ENCODE results near the gene MYLK4.
"Not testable (repeated sequence)": the region's sequence is repeated elsewhere in the genome, so short reads cannot be mapped to it uniquely, and the experiment has no call there.

MYLK4 gene

GRCh38 chr6:2767657-2768524, 17.2 kb upstream of the MYLK4 start:
- Mint-ChIP-seq H3K4me1 (peaks cover 56% of the 10 kb centered on the region), H3K9me3 (no peaks in the 10 kb centered on the region), H3K27ac (peak overlapping the region; percentile 3), H3K27me3 (no peaks in the 10 kb centered on the region), H3K4me3 (peak overlapping the region; percentile 85), H3K36me3 (ENCODE audit: low read depth) (peaks cover 43% of the 10 kb centered on the region)
- ATAC-seq (no peak), DNase-seq (peak; percentile 16)

- DNase-seq (no peak), ATAC-seq (no peak)
- peak overlapping the region; percentile 76 for H3K27ac Mint-ChIP-seq
- H3K4me3 Mint-ChIP-seq = peak overlapping the region; percentile 85
- no peaks in the 10 kb centered on the region for H3K9me3 Mint-ChIP-seq
- peaks cover 59% of the 10 kb centered on the region for H3K4me1 Mint-ChIP-seq
- H3K36me3 Mint-ChIP-seq (ENCODE audit: low read depth) = peaks cover 41% of the 10 kb centered on the region
- no peaks in the 10 kb centered on the region for H3K27me3 Mint-ChIP-seq
Observed at GRCh38 chr6:2766767-2767656, 16.3 kb upstream of the MYLK4 start.

- peaks cover 56% of the 10 kb centered on the region for H3K4me1 Mint-ChIP-seq
- peaks cover 35% of the 10 kb centered on the region for H3K36me3 Mint-ChIP-seq (ENCODE audit: low read depth)
- H3K27me3 Mint-ChIP-seq = no peaks in the 10 kb centered on the region
- H3K4me3 Mint-ChIP-seq = peak overlapping the region; percentile 85
- no peaks in the 10 kb centered on the region for H3K9me3 Mint-ChIP-seq
- DNase-seq (peak; percentile 56), ATAC-seq (no peak)
- H3K27ac Mint-ChIP-seq = peak overlapping the region; percentile 76
Observed at GRCh38 chr6:2765896-2766766, 15.4 kb upstream of the MYLK4 start.

- Mint-ChIP-seq H3K27ac (peak within 1 kb of the TSS; percentile 98), H3K4me3 (peak within 1 kb of the TSS; percentile 85), H3K27me3 (no peaks in the 10 kb centered on the region), H3K4me1 (peaks cover 56% of the 10 kb centered on the region), H3K9me3 (no peaks in the 10 kb centered on the region), H3K36me3 (ENCODE audit: low read depth) (peaks cover 27% of the 10 kb centered on the region)
- DNase-seq (peak; percentile 94), ATAC-seq (peak; percentile 94)
Observed at GRCh38 chr6:2765166-2765895, 14.6 kb upstream of the MYLK4 start, which contains the start of gene WRNIP1. Gene WRNIP1, plus strand, starts transcription at chr6:2765393. Its CDS starts 230 bp downstream, at chr6:2765623.

- ATAC-seq = peak; percentile 72
- peak overlapping the region; percentile 85 for H3K4me3 Mint-ChIP-seq
- peaks cover 22% of the 10 kb centered on the region for H3K36me3 Mint-ChIP-seq (ENCODE audit: low read depth)
- H3K27ac Mint-ChIP-seq = peak overlapping the region; percentile 98
- no peaks in the 10 kb centered on the region for H3K9me3 Mint-ChIP-seq
- peaks cover 50% of the 10 kb centered on the region for H3K4me1 Mint-ChIP-seq
- peak; percentile 55 for DNase-seq
- no peaks in the 10 kb centered on the region for H3K27me3 Mint-ChIP-seq
Observed at GRCh38 chr6:2764610-2765165, 14.0 kb upstream of the MYLK4 start.

GRCh38 chr6:2763876-2764540, 13.3 kb upstream of the MYLK4 start:
- H3K4me1 Mint-ChIP-seq = peaks cover 45% of the 10 kb centered on the region
- peak overlapping the region; percentile 85 for H3K4me3 Mint-ChIP-seq
- H3K27ac Mint-ChIP-seq = peak overlapping the region; percentile 98
- no peak for DNase-seq
- no peaks in the 10 kb centered on the region for H3K27me3 Mint-ChIP-seq
- H3K9me3 Mint-ChIP-seq = no peaks in the 10 kb centered on the region
- ATAC-seq = no peak
- peaks cover 19% of the 10 kb centered on the region for H3K36me3 Mint-ChIP-seq (ENCODE audit: low read depth)

- DNase-seq = no peak
- H3K27me3 Mint-ChIP-seq = no peaks in the 10 kb centered on the region
- H3K4me3 Mint-ChIP-seq = no peak overlapping the region
- no peaks in the 10 kb centered on the region for H3K9me3 Mint-ChIP-seq
- H3K36me3 Mint-ChIP-seq (ENCODE audit: low read depth) = peaks cover 14% of the 10 kb centered on the region
- no peak for ATAC-seq
- no peak overlapping the region for H3K27ac Mint-ChIP-seq
- H3K4me1 Mint-ChIP-seq = peaks cover 39% of the 10 kb centered on the region
Observed at GRCh38 chr6:2763345-2763841, 12.7 kb upstream of the MYLK4 start.

- not testable (repeated sequence) for H3K36me3 Mint-ChIP-seq (ENCODE audit: low read depth); H3K9me3 Mint-ChIP-seq; H3K27ac Mint-ChIP-seq; DNase-seq; ATAC-seq; H3K27me3 Mint-ChIP-seq; H3K4me3 Mint-ChIP-seq
- peaks cover 33% of the 10 kb centered on the region for H3K4me1 Mint-ChIP-seq
Observed at GRCh38 chr6:2762868-2763267, 12.1 kb upstream of the MYLK4 start.

- Mint-ChIP-seq H3K27me3 (peaks cover 2% of the 10 kb centered on the region), H3K9me3 (no peaks in the 10 kb centered on the region), H3K4me1 (peaks cover 24% of the 10 kb centered on the region), H3K4me3 (peak overlapping the region; percentile 65), H3K27ac (peak overlapping the region; percentile 29), H3K36me3 (ENCODE audit: low read depth) (no peaks in the 10 kb centered on the region)
- no peak for DNase-seq
- no peak for ATAC-seq
Observed at GRCh38 chr6:2760882-2761842, 10.4 kb upstream of the MYLK4 start.

GRCh38 chr6:2758980-2759379, 8.3 kb upstream of the MYLK4 start:
- Mint-ChIP-seq H3K36me3 (ENCODE audit: low read depth) (no peaks in the 10 kb centered on the region), H3K27me3 (peaks cover 7% of the 10 kb centered on the region), H3K9me3 (no peaks in the 10 kb centered on the region), H3K4me3 (no peak overlapping the region), H3K4me1 (peaks cover 15% of the 10 kb centered on the region), H3K27ac (no peak overlapping the region)
- DNase-seq (no peak), ATAC-seq (no peak)

GRCh38 chr6:2756687-2757224, 6.0 kb upstream of the MYLK4 start:
- ATAC-seq (no peak), DNase-seq (no peak)
- H3K27me3 Mint-ChIP-seq = peaks cover 17% of the 10 kb centered on the region
- peaks cover 4% of the 10 kb centered on the region for H3K9me3 Mint-ChIP-seq
- peaks cover 2% of the 10 kb centered on the region for H3K36me3 Mint-ChIP-seq (ENCODE audit: low read depth)
- peaks cover 10% of the 10 kb centered on the region for H3K4me1 Mint-ChIP-seq
- no peak overlapping the region for H3K4me3 Mint-ChIP-seq
- no peak overlapping the region for H3K27ac Mint-ChIP-seq

GRCh38 chr6:2756241-2756640, 5.5 kb upstream of the MYLK4 start:
- DNase-seq (no peak), ATAC-seq (no peak)
- peaks cover 2% of the 10 kb centered on the region for H3K36me3 Mint-ChIP-seq (ENCODE audit: low read depth)
- H3K4me1 Mint-ChIP-seq = peaks cover 8% of the 10 kb centered on the region
- H3K27ac Mint-ChIP-seq = no peak overlapping the region
- peaks cover 17% of the 10 kb centered on the region for H3K27me3 Mint-ChIP-seq
- no peak overlapping the region for H3K4me3 Mint-ChIP-seq
- H3K9me3 Mint-ChIP-seq = peaks cover 4% of the 10 kb centered on the region

Measured in activated naive CD8-positive, alpha-beta T cell treated with anti-CD3 and anti-CD28 coated beads, Interleukin-2, amount 50 U/mL, for 24 hours (primary cell).